OCI-LY1 (cell line): ENCODE measurements around the gene RESP18.

Source experiments
- H2AFZ ChIP-seq: fragments of 200-600 bp; sonication (generic), shearing (Covaris generic); 2 replicates; pipeline ENCODE4 v1.6.0; 2014; ENCODE audit warnings: antibody characterized with exemption, mild to moderate bottlenecking, low read length
- H3F3A ChIP-seq: fragments of 200-600 bp; sonication (generic), shearing (Covaris generic); 2 replicates; pipeline ENCODE4 v1.6.0; 2014; ENCODE audit warnings: mild to moderate bottlenecking, antibody characterized with exemption, low read length, moderate library complexity; ENCODE audit not compliant: insufficient read depth
- H3K27ac ChIP-seq: fragments of 200-600 bp; sonication (generic); 2 replicates; pipeline ENCODE4 v1.5.1; 2014; ENCODE audit warnings: low read length, mixed run types, mild to moderate bottlenecking, low read depth; ENCODE audit not compliant: poor library complexity, severe bottlenecking
- H3K27me3 ChIP-seq: fragments of 200-600 bp; sonication (generic); 2 replicates; pipeline ENCODE4 v1.6.0; 2014; ENCODE audit warnings: antibody characterized with exemption, mild to moderate bottlenecking, low read length, moderate library complexity; ENCODE audit not compliant: insufficient read depth
- H3K36me3 ChIP-seq: fragments of 200-600 bp; sonication (generic); 2 replicates; pipeline ENCODE4 v1.6.1; 2014; ENCODE audit warnings: mild to moderate bottlenecking, antibody characterized with exemption, low read length, moderate library complexity, mixed read lengths; ENCODE audit not compliant: insufficient read depth
- H3K4me1 ChIP-seq: fragments of 200-600 bp; sonication (generic); 2 replicates; pipeline ENCODE4 v1.5.1; 2014; ENCODE audit warnings: mild to moderate bottlenecking, low read length, moderate library complexity; ENCODE audit not compliant: insufficient read depth, severe bottlenecking
- H3K4me2 ChIP-seq: fragments of 200-600 bp; sonication (generic), shearing (Covaris generic); 2 replicates; pipeline ENCODE4 v1.6.1; 2014; ENCODE audit warnings: low read length
- H3K4me3 ChIP-seq: fragments of 200-600 bp; sonication (generic); 2 replicates; pipeline ENCODE4 v1.5.1; 2014; ENCODE audit warnings: low read length, low read depth, mild to moderate bottlenecking, mixed read lengths; ENCODE audit not compliant: poor library complexity, severe bottlenecking
- H3K79me2 ChIP-seq: fragments of 200-600 bp; shearing (Covaris generic); 2 replicates; pipeline ENCODE4 v1.6.1; 2016; ENCODE audit warnings: mixed run types, low read length, mixed read lengths; ENCODE audit not compliant: insufficient read depth
- H3K9ac ChIP-seq: fragments of 200-600 bp; sonication (generic), shearing (Covaris generic); 2 replicates; pipeline ENCODE4 v1.6.1; 2014; ENCODE audit warnings: mild to moderate bottlenecking, low read length, mixed read lengths
- H3K9me2 ChIP-seq: fragments of 200-600 bp; sonication (generic), shearing (Covaris generic); 2 replicates; pipeline ENCODE4 v1.6.1; 2014; ENCODE audit warnings: low read depth, mild to moderate bottlenecking, low read length, mixed read lengths
- H3K9me3 ChIP-seq: fragments of 200-600 bp; shearing (Covaris generic); 2 replicates; pipeline ENCODE4 v1.6.1; 2014; ENCODE audit warnings: low read length, mixed read lengths
- H4K20me1 ChIP-seq: fragments of 200-600 bp; sonication (generic), shearing (Covaris generic); 2 replicates; pipeline ENCODE4 v1.6.0; 2016; ENCODE audit warnings: mild to moderate bottlenecking, low read length; ENCODE audit not compliant: insufficient read depth
- CTCF ChIP-seq: fragments of 200-600 bp; sonication (generic), shearing (Covaris generic); IDR thresholded peaks from 2 replicates; pipeline ENCODE4 v1.5.1; 2017; ENCODE audit warnings: mild to moderate bottlenecking, antibody characterized with exemption, low read length, moderate library complexity, mixed read lengths
- EZH2 ChIP-seq: fragments of 200-600 bp; sonication (generic), shearing (Covaris generic); IDR thresholded peaks from 2 replicates; pipeline ENCODE4 v1.8.0; 2017; ENCODE audit warnings: borderline replicate concordance, mixed run types, mild to moderate bottlenecking, antibody characterized with exemption, low read length, moderate library complexity, mixed read lengths

The RESP18 gene

GRCh38 chr2:219344751-219345430 lies 12.3 kb upstream of the RESP18 start:
- H3K4me2 ChIP-seq = no peak overlapping the region
- no peak overlapping the region for H2AFZ ChIP-seq
- no peaks in the 10 kb centered on the region for H3K9me3 ChIP-seq
- H4K20me1 ChIP-seq = no peaks in the 10 kb centered on the region
- no peaks in the 10 kb centered on the region for H3F3A ChIP-seq
- no peaks in the 10 kb centered on the region for H3K27me3 ChIP-seq
- no peak overlapping the region for H3K9ac ChIP-seq
- H3K36me3 ChIP-seq = no peaks in the 10 kb centered on the region
- no peak overlapping the region for H3K4me3 ChIP-seq
- H3K79me2 ChIP-seq = no peaks in the 10 kb centered on the region
- H3K4me1 ChIP-seq = no peaks in the 10 kb centered on the region
- no peak for TF ChIP-seq CTCF
- no peak for TF ChIP-seq EZH2
- H3K27ac ChIP-seq = no peak overlapping the region
- H3K9me2 ChIP-seq = no peaks in the 10 kb centered on the region

GRCh38 chr2:219335373-219335786 lies 2.8 kb upstream of the RESP18 start:
- no peak overlapping the region for H3K27ac ChIP-seq
- no peak overlapping the region for H2AFZ ChIP-seq
- H3F3A ChIP-seq = no peaks in the 10 kb centered on the region
- H3K27me3 ChIP-seq = no peaks in the 10 kb centered on the region; the same call in 1 of the 2 replicates
- 0 out of 2 replicates have a peak, but pooled peaks cover 4% of the 10 kb centered on the region for H3K9me3 ChIP-seq
- H4K20me1 ChIP-seq = no peaks in the 10 kb centered on the region
- H3K4me1 ChIP-seq = no peaks in the 10 kb centered on the region
- no peaks in the 10 kb centered on the region for H3K9me2 ChIP-seq
- TF ChIP-seq EZH2 (no peak), CTCF (no peak)
- no peaks in the 10 kb centered on the region for H3K36me3 ChIP-seq
- no peak overlapping the region for H3K4me3 ChIP-seq
- no peak overlapping the region for H3K4me2 ChIP-seq
- H3K9ac ChIP-seq = no peak overlapping the region
- no peaks in the 10 kb centered on the region for H3K79me2 ChIP-seq

DNA sequence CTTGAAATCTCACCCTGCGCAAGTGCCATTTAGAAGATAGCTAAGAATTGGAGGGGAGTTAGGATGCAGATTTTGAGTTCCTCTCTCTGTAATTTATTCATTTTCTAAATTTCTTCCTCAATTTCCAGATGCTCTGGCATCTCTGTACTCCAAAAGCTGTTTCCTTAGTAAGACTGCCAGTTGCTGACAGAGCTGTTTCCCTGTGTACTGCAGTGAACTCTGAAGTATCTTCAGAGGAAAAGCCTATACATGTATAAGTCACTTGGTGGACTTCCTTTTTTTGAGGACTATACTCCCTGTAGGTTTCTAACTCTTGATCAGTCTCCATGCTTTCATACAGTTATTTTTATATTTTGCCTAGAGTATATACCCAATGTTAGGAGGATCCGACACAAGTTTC lies 1.5 kb upstream of the RESP18 start:
- Histone ChIP-seq H3K36me3 (no peaks in the 10 kb centered on the region), H3K27ac (no peak overlapping the region), H3K27me3 (no peaks in the 10 kb centered on the region; the same call in 1 of the 2 replicates), H3K79me2 (no peaks in the 10 kb centered on the region), H2AFZ (no peak overlapping the region), H3F3A (no peaks in the 10 kb centered on the region), H3K9me3 (0 out of 2 replicates have a peak, but pooled peaks cover 4% of the 10 kb centered on the region), H3K9me2 (no peaks in the 10 kb centered on the region), H3K4me3 (no peak overlapping the region), H4K20me1 (no peaks in the 10 kb centered on the region), H3K4me2 (no peak overlapping the region), H3K9ac (no peak overlapping the region), H3K4me1 (no peaks in the 10 kb centered on the region)
- no peak for TF ChIP-seq CTCF
- no peak for TF ChIP-seq EZH2
